ENCODE data around the gene ERC1. TPM values are rescaled to one million over a fixed set of nuclear protein-coding genes. Genes with fewer than 3 reads are reported as not detected.
A peak's percentile ranks its signal among the peaks of the same experiment; 100 is the strongest.

Gene ERC1
- total RNA-seq, 1 experiment from 2014 or later = 55.1 TPM

GRCh38 chr12:1344245-1344644 is 353.2 kb downstream of the ERC1 start:
- intact Hi-C loops (cut with micrococcal nuclease) = no loop called here
- Mint-ChIP-seq H3K27ac (ENCODE audit: low read depth, unreplicated experiment) (peak overlapping the region; percentile 39), H3K4me3 (ENCODE audit: unreplicated experiment) (no peak overlapping the region), H3K9me3 (ENCODE audit: unreplicated experiment) (no peaks in the 10 kb centered on the region), H3K4me1 (ENCODE audit: insufficient read depth, unreplicated experiment) (no peaks in the 10 kb centered on the region), H3K36me3 (ENCODE audit: insufficient read depth, unreplicated experiment) (no peaks in the 10 kb centered on the region), H3K27me3 (ENCODE audit: insufficient read depth, unreplicated experiment) (no peaks in the 10 kb centered on the region)
- no TSS peak for BruUV-seq (replicated peaks)
- TF ChIP-seq, protein P1, sequence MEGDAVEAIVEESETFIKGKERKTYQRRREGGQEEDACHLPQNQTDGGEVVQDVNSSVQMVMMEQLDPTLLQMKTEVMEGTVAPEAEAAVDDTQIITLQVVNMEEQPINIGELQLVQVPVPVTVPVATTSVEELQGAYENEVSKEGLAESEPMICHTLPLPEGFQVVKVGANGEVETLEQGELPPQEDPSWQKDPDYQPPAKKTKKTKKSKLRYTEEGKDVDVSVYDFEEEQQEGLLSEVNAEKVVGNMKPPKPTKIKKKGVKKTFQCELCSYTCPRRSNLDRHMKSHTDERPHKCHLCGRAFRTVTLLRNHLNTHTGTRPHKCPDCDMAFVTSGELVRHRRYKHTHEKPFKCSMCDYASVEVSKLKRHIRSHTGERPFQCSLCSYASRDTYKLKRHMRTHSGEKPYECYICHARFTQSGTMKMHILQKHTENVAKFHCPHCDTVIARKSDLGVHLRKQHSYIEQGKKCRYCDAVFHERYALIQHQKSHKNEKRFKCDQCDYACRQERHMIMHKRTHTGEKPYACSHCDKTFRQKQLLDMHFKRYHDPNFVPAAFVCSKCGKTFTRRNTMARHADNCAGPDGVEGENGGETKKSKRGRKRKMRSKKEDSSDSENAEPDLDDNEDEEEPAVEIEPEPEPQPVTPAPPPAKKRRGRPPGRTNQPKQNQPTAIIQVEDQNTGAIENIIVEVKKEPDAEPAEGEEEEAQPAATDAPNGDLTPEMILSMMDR (IDR thresholded peaks at IDR 0.05; ENCODE audit: unreplicated experiment) = no peak
- no peak for DNase-seq (ENCODE audit: unreplicated experiment)
- POLR2A ChIA-PET = interaction anchor here (0.7 kb wide), 1 partner anchor 388 kb away, joined by 3 read pairs; no protein-coding TSS in a partner anchor
- CTCF ChIA-PET = interaction anchor here (0.5 kb wide), 1 partner anchor 31 kb away, joined by 3 read pairs; no protein-coding TSS in a partner anchor

DNA sequence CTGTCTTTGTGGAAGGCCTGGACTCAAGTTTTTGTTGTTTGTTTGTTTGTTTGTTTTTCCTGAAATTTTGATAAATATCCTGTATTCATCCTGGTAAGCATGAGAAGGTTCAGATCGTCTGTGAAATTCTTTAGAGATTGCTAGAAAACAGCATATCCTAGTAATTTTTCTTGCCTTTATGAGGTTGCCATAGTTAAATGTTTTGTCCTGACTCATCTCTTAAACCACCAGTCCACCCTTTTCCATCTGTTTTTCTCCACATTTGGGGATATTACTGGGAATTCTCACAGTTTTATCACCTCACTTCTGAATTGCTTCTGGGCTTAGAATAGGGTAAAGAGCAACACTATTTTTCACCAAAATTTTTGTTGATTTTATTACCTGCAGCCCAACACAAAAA is 355.1 kb downstream of the ERC1 start:
- DNase-seq (ENCODE audit: unreplicated experiment) = no peak
- peaks cover 15% of the 10 kb centered on the region for H3K4me1 Mint-ChIP-seq (ENCODE audit: insufficient read depth, unreplicated experiment)
- H3K9me3 Mint-ChIP-seq (ENCODE audit: unreplicated experiment) = no peaks in the 10 kb centered on the region
- ChIA-PET POLR2A (no interaction called here), CTCF (no interaction called here)
- no peak overlapping the region for H3K27ac Mint-ChIP-seq (ENCODE audit: low read depth, unreplicated experiment)
- no peaks in the 10 kb centered on the region for H3K27me3 Mint-ChIP-seq (ENCODE audit: insufficient read depth, unreplicated experiment)
- BruUV-seq (replicated peaks) = no TSS peak
- intact Hi-C loops (cut with micrococcal nuclease) = no loop called here
- TF ChIP-seq, protein P1 (IDR thresholded peaks at IDR 0.05; ENCODE audit: unreplicated experiment) = no peak
- H3K4me3 Mint-ChIP-seq (ENCODE audit: unreplicated experiment) = no peak overlapping the region
- H3K36me3 Mint-ChIP-seq (ENCODE audit: insufficient read depth, unreplicated experiment) = peaks cover 3% of the 10 kb centered on the region

DNA sequence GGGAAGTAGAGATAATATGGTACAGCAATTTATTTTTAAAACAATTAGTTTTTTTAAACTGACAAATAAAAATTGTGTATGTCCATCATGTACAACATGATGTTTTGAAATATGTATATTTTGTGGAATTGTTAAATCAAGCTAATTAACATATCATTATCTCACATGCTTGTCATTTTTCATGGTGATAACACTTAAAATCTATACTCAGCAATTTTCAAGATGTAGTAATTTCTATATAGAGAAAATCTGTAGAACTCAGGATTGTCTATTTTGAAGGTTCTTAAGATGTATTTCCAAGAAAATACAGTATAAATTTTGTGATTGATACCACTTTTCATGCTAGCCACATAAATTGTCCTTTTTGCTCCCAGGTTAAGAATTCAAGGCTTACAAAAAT is 356.3 kb downstream of the ERC1 start:
- Mint-ChIP-seq H3K27me3 (ENCODE audit: insufficient read depth, unreplicated experiment) (no peaks in the 10 kb centered on the region), H3K9me3 (ENCODE audit: unreplicated experiment) (no peaks in the 10 kb centered on the region), H3K27ac (ENCODE audit: low read depth, unreplicated experiment) (no peak overlapping the region), H3K4me1 (ENCODE audit: insufficient read depth, unreplicated experiment) (peaks cover 18% of the 10 kb centered on the region), H3K4me3 (ENCODE audit: unreplicated experiment) (no peak overlapping the region), H3K36me3 (ENCODE audit: insufficient read depth, unreplicated experiment) (peaks cover 13% of the 10 kb centered on the region)
- TF ChIP-seq, protein P1 (IDR thresholded peaks at IDR 0.05; ENCODE audit: unreplicated experiment) = no peak
- ChIA-PET POLR2A (no interaction called here), CTCF (no interaction called here)
- no TSS peak for BruUV-seq (replicated peaks)
- intact Hi-C loops (cut with micrococcal nuclease) = no loop called here
- DNase-seq (ENCODE audit: unreplicated experiment) = no peak

DNA sequence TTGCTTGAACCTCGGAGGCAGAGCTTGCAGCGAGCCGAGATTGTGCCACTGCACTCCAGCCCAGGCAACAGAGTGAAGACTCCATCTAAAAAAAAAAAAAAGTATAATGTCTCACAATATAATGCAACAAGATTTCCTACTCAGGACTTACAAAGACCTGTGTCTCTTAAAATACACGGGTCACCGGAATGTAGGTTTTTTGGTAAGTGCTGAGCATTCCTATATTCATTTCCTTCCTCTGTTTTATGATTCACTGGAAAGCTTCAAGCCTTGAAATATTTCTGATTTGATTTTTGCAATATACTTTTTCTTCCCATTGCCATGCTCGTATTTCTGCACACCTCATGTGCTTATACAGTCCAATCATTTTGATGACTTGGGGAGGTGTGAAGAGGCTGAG is 357.6 kb downstream of the ERC1 start:
- H3K27ac Mint-ChIP-seq (ENCODE audit: low read depth, unreplicated experiment) = no peak overlapping the region
- H3K36me3 Mint-ChIP-seq (ENCODE audit: insufficient read depth, unreplicated experiment) = peaks cover 13% of the 10 kb centered on the region
- intact Hi-C loops (cut with micrococcal nuclease) = no loop called here
- ChIA-PET CTCF (interaction anchor here (0.6 to 0.7 kb wide), 2 partner anchors 57 to 196 kb away, joined by 3 to 4 read pairs; no protein-coding TSS in a partner anchor), POLR2A (interaction anchor here (0.7 kb wide), 1 partner anchor 366 kb away, joined by 3 read pairs; no protein-coding TSS in a partner anchor)
- H3K4me1 Mint-ChIP-seq (ENCODE audit: insufficient read depth, unreplicated experiment) = peaks cover 18% of the 10 kb centered on the region
- H3K27me3 Mint-ChIP-seq (ENCODE audit: insufficient read depth, unreplicated experiment) = no peaks in the 10 kb centered on the region
- H3K9me3 Mint-ChIP-seq (ENCODE audit: unreplicated experiment) = no peaks in the 10 kb centered on the region
- TF ChIP-seq, protein P1 (IDR thresholded peaks at IDR 0.05; ENCODE audit: unreplicated experiment) = no peak
- DNase-seq (ENCODE audit: unreplicated experiment) = no peak
- no peak overlapping the region for H3K4me3 Mint-ChIP-seq (ENCODE audit: unreplicated experiment)
- BruUV-seq (replicated peaks) = no TSS peak
